LNCAP (cell line): ENCODE data around the gene LRRC45.
A peak's percentile ranks its signal among the peaks of the same experiment; 100 is the strongest.

ENCODE experiments used
- TF ChIP-seq, protein P1 (sequence below): fragments of 450-650 bp; IDR thresholded peaks from 2 replicates; pipeline ENCODE4 v1.5.1; 2017; ENCODE audit warnings: mild to moderate bottlenecking

LRRC45 gene

GRCh38 chr17:82017612-82018151, 5.4 kb upstream of the LRRC45 start:
- TF ChIP-seq, protein P1, sequence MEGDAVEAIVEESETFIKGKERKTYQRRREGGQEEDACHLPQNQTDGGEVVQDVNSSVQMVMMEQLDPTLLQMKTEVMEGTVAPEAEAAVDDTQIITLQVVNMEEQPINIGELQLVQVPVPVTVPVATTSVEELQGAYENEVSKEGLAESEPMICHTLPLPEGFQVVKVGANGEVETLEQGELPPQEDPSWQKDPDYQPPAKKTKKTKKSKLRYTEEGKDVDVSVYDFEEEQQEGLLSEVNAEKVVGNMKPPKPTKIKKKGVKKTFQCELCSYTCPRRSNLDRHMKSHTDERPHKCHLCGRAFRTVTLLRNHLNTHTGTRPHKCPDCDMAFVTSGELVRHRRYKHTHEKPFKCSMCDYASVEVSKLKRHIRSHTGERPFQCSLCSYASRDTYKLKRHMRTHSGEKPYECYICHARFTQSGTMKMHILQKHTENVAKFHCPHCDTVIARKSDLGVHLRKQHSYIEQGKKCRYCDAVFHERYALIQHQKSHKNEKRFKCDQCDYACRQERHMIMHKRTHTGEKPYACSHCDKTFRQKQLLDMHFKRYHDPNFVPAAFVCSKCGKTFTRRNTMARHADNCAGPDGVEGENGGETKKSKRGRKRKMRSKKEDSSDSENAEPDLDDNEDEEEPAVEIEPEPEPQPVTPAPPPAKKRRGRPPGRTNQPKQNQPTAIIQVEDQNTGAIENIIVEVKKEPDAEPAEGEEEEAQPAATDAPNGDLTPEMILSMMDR, result no peak

- TF ChIP-seq, protein P1, result no peak
These were observed 4.7 kb upstream of the LRRC45 start for GRCh38 chr17:82018152-82018988.

- TF ChIP-seq, protein P1, result no peak
These were observed 4.0 kb upstream of the LRRC45 start for GRCh38 chr17:82018989-82019689.

DNA sequence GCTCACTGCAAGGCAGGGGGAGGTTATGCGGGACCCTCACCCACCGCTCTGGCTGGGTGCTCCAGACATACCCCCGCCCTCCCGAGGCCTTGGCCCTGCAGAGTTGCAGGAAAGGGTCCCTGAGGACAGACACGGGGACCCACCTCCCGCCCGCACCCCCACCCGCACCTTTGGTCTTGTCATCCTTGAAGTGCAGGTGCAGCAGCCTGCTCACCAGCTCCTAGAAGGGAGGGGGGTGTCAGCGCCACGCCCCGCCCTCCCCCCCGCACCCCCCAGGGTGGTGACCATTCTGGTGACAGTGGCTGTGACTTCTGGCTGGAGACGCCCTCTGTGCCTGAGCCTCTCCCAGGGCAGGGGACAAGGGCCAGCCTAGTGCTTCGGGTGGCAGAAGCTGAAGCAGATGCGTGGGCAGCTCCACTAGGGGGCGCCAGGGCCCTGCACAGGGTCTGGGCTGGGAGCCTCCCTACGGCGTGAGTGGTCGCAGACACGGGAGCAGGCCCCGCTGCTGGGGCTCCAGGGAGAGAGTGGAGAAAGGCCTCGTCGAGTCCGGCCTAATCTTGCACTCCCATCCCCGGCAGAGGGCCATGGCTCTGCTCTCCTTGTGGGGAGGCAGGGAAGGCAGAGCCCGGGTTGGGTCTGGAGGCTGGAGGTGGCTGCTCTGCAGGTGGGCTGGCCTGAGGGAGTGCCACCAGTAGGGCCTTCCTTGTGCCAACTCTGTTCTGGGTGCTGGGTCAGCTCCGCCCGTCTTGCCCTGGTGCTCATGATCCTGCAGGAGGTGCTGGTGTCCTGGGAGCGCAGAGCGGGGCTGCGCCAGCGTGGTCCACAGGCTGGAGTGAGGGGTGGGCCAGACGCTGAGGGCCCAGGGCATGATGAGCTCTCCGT, 3.2 kb upstream of the LRRC45 start:
- TF ChIP-seq, protein P1, result peak; percentile 89

DNA sequence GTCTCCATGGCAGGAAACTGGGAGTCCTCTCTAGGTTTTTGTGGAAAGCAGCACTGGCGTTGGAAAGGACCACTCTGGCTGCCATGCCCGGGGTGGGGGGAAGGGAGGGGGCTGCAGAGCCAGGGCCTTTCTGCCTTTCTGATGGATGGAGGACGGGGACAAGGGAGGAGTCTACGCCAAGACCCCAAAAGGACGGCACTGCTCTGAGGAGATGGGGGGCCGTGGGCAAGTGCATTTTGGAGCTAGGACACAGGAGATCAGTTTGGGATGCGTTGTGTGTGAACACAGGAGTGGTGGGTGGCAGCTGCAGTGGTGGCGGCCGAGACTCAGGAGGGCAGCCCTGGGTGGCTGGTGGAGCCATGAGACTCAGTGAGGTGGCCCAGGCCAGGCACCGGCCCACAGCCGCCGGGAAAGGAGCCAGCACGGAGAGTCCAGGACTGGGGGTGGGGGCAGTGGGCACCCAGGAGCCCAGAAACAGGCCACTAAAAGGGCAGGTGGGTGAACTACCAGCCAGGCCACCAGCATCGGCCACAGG, 2.5 kb upstream of the LRRC45 start:
- TF ChIP-seq, protein P1, result no peak

- TF ChIP-seq, protein P1, result peak; percentile 75
These were observed 1.8 kb upstream of the LRRC45 start for GRCh38 chr17:82021107-82021899.
